ENCODE measurements around the gene BRIP1. TPM values are rescaled to one million over a fixed set of nuclear protein-coding genes. Genes with fewer than 3 reads are reported as not detected.

Gene BRIP1
- total and polyA plus RNA-seq, 2 experiments from 2014 or later, result 8.0 to 23.1 TPM

DNA sequence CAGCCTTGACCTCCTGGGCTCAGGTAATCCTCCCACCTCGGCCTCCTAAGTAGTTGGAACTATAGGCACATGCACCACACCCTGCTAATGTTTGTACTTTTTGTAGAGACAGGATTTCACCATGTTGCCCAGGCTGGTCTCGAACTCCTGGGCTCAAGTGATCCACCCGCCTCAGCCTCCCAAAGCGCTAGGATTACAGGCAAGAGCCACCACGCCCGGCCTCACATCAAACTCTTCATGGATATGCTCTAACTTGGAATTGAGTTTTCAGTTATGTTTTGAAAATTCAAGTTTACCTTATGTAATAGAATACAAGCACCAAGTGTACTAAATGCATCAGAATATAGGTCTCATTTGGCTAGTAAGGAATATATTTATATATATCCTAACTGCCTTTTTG, 119.6 kb downstream of the BRIP1 start:
- Histone ChIP-seq H3K36me3 (ENCODE audit: insufficient read depth) (peaks cover 15% of the 10 kb centered on the region; the same call in 1 of the 2 replicates), H3K9me2 (ENCODE audit: insufficient read depth) (peaks cover 3% of the 10 kb centered on the region; the same call in 1 of the 2 replicates), H2AFZ (no peak overlapping the region), H3K79me2 (replicated peaks; ENCODE audit: insufficient read depth) (no peaks in the 10 kb centered on the region), H3F3A (replicated peaks; ENCODE audit: low read depth) (no peaks in the 10 kb centered on the region), H3K4me2 (no peak overlapping the region), H3K27ac (ENCODE audit: low read depth) (no peak overlapping the region), H4K20me1 (replicated peaks; ENCODE audit: insufficient read depth) (no peaks in the 10 kb centered on the region), H3K4me1 (ENCODE audit: insufficient read depth) (no peaks in the 10 kb centered on the region), H3K27me3 (ENCODE audit: insufficient read depth) (no peaks in the 10 kb centered on the region), H3K4me3 (no peak overlapping the region)
- TF ChIP-seq JUNB (IDR thresholded peaks at IDR 0.05; ENCODE audit: unreplicated experiment), result no peak
- TF ChIP-seq, protein P1, sequence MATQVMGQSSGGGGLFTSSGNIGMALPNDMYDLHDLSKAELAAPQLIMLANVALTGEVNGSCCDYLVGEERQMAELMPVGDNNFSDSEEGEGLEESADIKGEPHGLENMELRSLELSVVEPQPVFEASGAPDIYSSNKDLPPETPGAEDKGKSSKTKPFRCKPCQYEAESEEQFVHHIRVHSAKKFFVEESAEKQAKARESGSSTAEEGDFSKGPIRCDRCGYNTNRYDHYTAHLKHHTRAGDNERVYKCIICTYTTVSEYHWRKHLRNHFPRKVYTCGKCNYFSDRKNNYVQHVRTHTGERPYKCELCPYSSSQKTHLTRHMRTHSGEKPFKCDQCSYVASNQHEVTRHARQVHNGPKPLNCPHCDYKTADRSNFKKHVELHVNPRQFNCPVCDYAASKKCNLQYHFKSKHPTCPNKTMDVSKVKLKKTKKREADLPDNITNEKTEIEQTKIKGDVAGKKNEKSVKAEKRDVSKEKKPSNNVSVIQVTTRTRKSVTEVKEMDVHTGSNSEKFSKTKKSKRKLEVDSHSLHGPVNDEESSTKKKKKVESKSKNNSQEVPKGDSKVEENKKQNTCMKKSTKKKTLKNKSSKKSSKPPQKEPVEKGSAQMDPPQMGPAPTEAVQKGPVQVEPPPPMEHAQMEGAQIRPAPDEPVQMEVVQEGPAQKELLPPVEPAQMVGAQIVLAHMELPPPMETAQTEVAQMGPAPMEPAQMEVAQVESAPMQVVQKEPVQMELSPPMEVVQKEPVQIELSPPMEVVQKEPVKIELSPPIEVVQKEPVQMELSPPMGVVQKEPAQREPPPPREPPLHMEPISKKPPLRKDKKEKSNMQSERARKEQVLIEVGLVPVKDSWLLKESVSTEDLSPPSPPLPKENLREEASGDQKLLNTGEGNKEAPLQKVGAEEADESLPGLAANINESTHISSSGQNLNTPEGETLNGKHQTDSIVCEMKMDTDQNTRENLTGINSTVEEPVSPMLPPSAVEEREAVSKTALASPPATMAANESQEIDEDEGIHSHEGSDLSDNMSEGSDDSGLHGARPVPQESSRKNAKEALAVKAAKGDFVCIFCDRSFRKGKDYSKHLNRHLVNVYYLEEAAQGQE (IDR thresholded peaks at IDR 0.05; ENCODE audit: unreplicated experiment), result no peak
- Mint-ChIP-seq H3K36me3 (ENCODE audit: low read depth) (peaks cover 62% of the 10 kb centered on the region), H3K27ac (no peak overlapping the region), H3K9me3 (peaks cover 24% of the 10 kb centered on the region), H3K27me3 (ENCODE audit: insufficient read depth, low read depth, poor library complexity) (no peaks in the 10 kb centered on the region), H3K4me1 (no peaks in the 10 kb centered on the region), H3K4me3 (no peak overlapping the region)
- ATAC-seq, result no peak
- no peak for DNase-seq (ENCODE audit: low spot score)

DNA sequence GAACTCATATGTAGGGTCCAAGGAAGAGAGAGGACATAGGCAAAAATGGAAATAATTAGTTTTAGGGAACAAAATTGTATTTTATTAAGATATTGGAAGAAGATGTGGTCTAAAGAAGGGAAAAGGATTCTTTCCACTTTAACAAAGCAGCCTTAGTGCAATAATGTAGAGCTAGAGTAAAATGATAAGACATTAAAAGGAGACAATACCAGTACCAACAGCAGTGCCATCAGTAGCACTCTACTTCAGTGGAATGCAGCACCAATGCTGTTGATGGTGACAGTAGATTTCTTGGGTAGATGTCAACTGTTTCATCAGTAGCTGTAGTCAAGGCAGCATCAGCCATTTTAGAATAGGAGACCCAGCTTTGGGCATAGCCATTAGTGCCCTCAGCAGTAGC, 124.3 kb downstream of the BRIP1 start:
- H3F3A ChIP-seq (replicated peaks; ENCODE audit: low read depth), result no peaks in the 10 kb centered on the region
- DNase-seq (ENCODE audit: low spot score) (no peak), ATAC-seq (no peak)
- H2AFZ ChIP-seq, result no peak overlapping the region
- no peak overlapping the region for H3K27ac ChIP-seq (ENCODE audit: low read depth)
- H3K36me3 ChIP-seq (ENCODE audit: insufficient read depth), result peaks cover 9% of the 10 kb centered on the region; the same call in 1 of the 2 replicates
- no peaks in the 10 kb centered on the region for H3K27me3 ChIP-seq (ENCODE audit: insufficient read depth)
- no peak overlapping the region for H3K4me3 ChIP-seq
- TF ChIP-seq, protein P2, sequence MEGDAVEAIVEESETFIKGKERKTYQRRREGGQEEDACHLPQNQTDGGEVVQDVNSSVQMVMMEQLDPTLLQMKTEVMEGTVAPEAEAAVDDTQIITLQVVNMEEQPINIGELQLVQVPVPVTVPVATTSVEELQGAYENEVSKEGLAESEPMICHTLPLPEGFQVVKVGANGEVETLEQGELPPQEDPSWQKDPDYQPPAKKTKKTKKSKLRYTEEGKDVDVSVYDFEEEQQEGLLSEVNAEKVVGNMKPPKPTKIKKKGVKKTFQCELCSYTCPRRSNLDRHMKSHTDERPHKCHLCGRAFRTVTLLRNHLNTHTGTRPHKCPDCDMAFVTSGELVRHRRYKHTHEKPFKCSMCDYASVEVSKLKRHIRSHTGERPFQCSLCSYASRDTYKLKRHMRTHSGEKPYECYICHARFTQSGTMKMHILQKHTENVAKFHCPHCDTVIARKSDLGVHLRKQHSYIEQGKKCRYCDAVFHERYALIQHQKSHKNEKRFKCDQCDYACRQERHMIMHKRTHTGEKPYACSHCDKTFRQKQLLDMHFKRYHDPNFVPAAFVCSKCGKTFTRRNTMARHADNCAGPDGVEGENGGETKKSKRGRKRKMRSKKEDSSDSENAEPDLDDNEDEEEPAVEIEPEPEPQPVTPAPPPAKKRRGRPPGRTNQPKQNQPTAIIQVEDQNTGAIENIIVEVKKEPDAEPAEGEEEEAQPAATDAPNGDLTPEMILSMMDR (conservative IDR thresholded peaks at IDR 0.05; ENCODE audit: low read depth in 2 of 2), result no peak
- no peak for TF ChIP-seq POLR2AphosphoS5 (IDR thresholded peaks at IDR 0.05; ENCODE audit: low read depth)
- no peak for TF ChIP-seq ZNF114 (CRISPR knock-in tag; IDR thresholded peaks at IDR 0.05)
- TF ChIP-seq JUNB (IDR thresholded peaks at IDR 0.05; ENCODE audit: unreplicated experiment), result no peak
- H3K4me2 ChIP-seq, result no peak overlapping the region
- Mint-ChIP-seq H3K9me3 (peaks cover 11% of the 10 kb centered on the region; the same call in 2 of the 3 replicates), H3K36me3 (ENCODE audit: low read depth) (peaks cover 55% of the 10 kb centered on the region), H3K4me1 (no peaks in the 10 kb centered on the region), H3K27me3 (ENCODE audit: insufficient read depth, low read depth, poor library complexity) (no peaks in the 10 kb centered on the region), H3K4me3 (no peak overlapping the region), H3K27ac (no peak overlapping the region)
- no peaks in the 10 kb centered on the region for H3K79me2 ChIP-seq (replicated peaks; ENCODE audit: insufficient read depth)
- no peaks in the 10 kb centered on the region for H4K20me1 ChIP-seq (replicated peaks; ENCODE audit: insufficient read depth)
- peaks cover 3% of the 10 kb centered on the region; the same call in 1 of the 2 replicates for H3K9me2 ChIP-seq (ENCODE audit: insufficient read depth)
- no peaks in the 10 kb centered on the region for H3K4me1 ChIP-seq (ENCODE audit: insufficient read depth)

Measured in GM23338 (cell line).